GM15510 (cell line): ENCODE results near the gene TSPEAR.

Experiments
- POLR2A ChIP-seq: IDR thresholded peaks from 3 replicates; pipeline ENCODE4 v1.6.1; 2011; ENCODE audit warnings: borderline replicate concordance; ENCODE audit not compliant: insufficient read length; ENCODE audit errors: extremely low read depth

The TSPEAR gene

GRCh38 chr21:44514746-44515358, 196.5 kb downstream of the TSPEAR start:
- TF ChIP-seq POLR2A, result no peak

GRCh38 chr21:44514218-44514520, 197.2 kb downstream of the TSPEAR start:
- no peak for TF ChIP-seq POLR2A

- no peak for TF ChIP-seq POLR2A
These were observed 197.8 kb downstream of the TSPEAR start for GRCh38 chr21:44513389-44514217.

GRCh38 chr21:44512496-44513388, 198.6 kb downstream of the TSPEAR start:
- TF ChIP-seq POLR2A, result no peak

GRCh38 chr21:44511938-44512275, 199.5 kb downstream of the TSPEAR start:
- no peak for TF ChIP-seq POLR2A

- TF ChIP-seq POLR2A, result no peak
These were observed 200.0 kb downstream of the TSPEAR start for GRCh38 chr21:44511219-44511937.

- no peak for TF ChIP-seq POLR2A
These were observed 200.7 kb downstream of the TSPEAR start for GRCh38 chr21:44510508-44511218.

GRCh38 chr21:44510109-44510507, 201.3 kb downstream of the TSPEAR start:
- no peak for TF ChIP-seq POLR2A

- no peak for TF ChIP-seq POLR2A
These were observed 201.8 kb downstream of the TSPEAR start for GRCh38 chr21:44509539-44509938.

GRCh38 chr21:44508711-44509445, 202.5 kb downstream of the TSPEAR start:
- no peak for TF ChIP-seq POLR2A

GRCh38 chr21:44508426-44508710, 203.0 kb downstream of the TSPEAR start:
- no peak for TF ChIP-seq POLR2A

- no peak for TF ChIP-seq POLR2A
These were observed 203.5 kb downstream of the TSPEAR start for GRCh38 chr21:44507673-44508425.
